ENCODE data around the gene ZFR. TPM values are rescaled to one million over a fixed set of nuclear protein-coding genes. Genes with fewer than 3 reads are reported as not detected.
A peak's percentile ranks its signal among the peaks of the same experiment; 100 is the strongest.

The ZFR gene
- total and polyA plus RNA-seq, 7 donors: 31.7 to 76.5 (median 67.2) TPM

GRCh38 chr5:32390819-32391591 lies 53.5 kb downstream of the ZFR start:
- Histone ChIP-seq H3K4me3 (no peak overlapping the region), H3K4me1 (no peaks in the 10 kb centered on the region), H3K27ac (peak overlapping the region; percentile 32), H3K36me3 (ENCODE audit: insufficient read depth in 1 of 2, low read depth in 1 of 2) (peaks cover 2 to 98% of the 10 kb centered on the region in 2 donors), H3K9me3 (no peaks in the 10 kb centered on the region), H3K27me3 (ENCODE audit: insufficient read depth in 3 of 3, low read length in 2 of 3) (no peaks in the 10 kb centered on the region)
- ATAC-seq (peak; percentile 62 to 90 (median 86)), DNase-seq (no peak)
- no peak for TF ChIP-seq CTCF (IDR thresholded peaks at IDR 0.05)
- 72 to 83% (median 74%) methylated on average over 10 of the region's 10 CpGs for WGBS, 3 donors
- intact Hi-C loops (cut with DNase I): loop anchor here in 1 of 2 donors (10.0 kb wide), 1 partner anchor 846 kb away; no protein-coding TSS in a partner anchor

- no peak for TF ChIP-seq CTCF (IDR thresholded peaks at IDR 0.05)
- 73 to 77% (median 73%) methylated on average over 6 of the region's 6 CpGs for WGBS, 3 donors
- Histone ChIP-seq H3K4me1 (no peaks in the 10 kb centered on the region), H3K9me3 (no peaks in the 10 kb centered on the region), H3K4me3 (no peak overlapping the region), H3K27me3 (ENCODE audit: insufficient read depth in 3 of 3, low read length in 2 of 3) (no peaks in the 10 kb centered on the region), H3K36me3 (ENCODE audit: insufficient read depth in 1 of 2, low read depth in 1 of 2) (peaks cover 2 to 98% of the 10 kb centered on the region in 2 donors), H3K27ac (no peak overlapping the region)
- intact Hi-C loops (cut with DNase I): no loop called here
- ATAC-seq: no peak
- DNase-seq: no peak
Measured at GRCh38 chr5:32388432-32389129, 56.0 kb downstream of the ZFR start.

- Histone ChIP-seq H3K36me3 (ENCODE audit: insufficient read depth in 1 of 2, low read depth in 1 of 2) (peaks cover 4 to 98% of the 10 kb centered on the region in 2 donors), H3K27ac (no peak overlapping the region), H3K4me1 (no peaks in the 10 kb centered on the region), H3K9me3 (no peaks in the 10 kb centered on the region), H3K4me3 (no peak overlapping the region), H3K27me3 (ENCODE audit: insufficient read depth in 3 of 3, low read length in 2 of 3) (no peaks in the 10 kb centered on the region)
- DNase-seq (no peak), ATAC-seq (no peak)
- TF ChIP-seq CTCF (IDR thresholded peaks at IDR 0.05): no peak
- intact Hi-C loops (cut with DNase I): no loop called here
Measured at GRCh38 chr5:32387841-32388240, 56.7 kb downstream of the ZFR start.

- H3K9me3 ChIP-seq: no peaks in the 10 kb centered on the region
- H3K36me3 ChIP-seq (ENCODE audit: insufficient read depth in 1 of 2, low read depth in 1 of 2): peaks cover 4 to 98% of the 10 kb centered on the region in 2 donors
- no peak for DNase-seq
- no peak for TF ChIP-seq CTCF (IDR thresholded peaks at IDR 0.05)
- intact Hi-C loops (cut with DNase I): no loop called here
- no peaks in the 10 kb centered on the region for H3K27me3 ChIP-seq (ENCODE audit: insufficient read depth in 3 of 3, low read length in 2 of 3)
- H3K27ac ChIP-seq: no peak overlapping the region
- no peak overlapping the region for H3K4me3 ChIP-seq
- ATAC-seq: no peak
- no peaks in the 10 kb centered on the region for H3K4me1 ChIP-seq
- 66 to 72% (median 66%) methylated on average over 3 of the region's 3 CpGs for WGBS, 3 donors
Measured at GRCh38 chr5:32387211-32387610, 57.3 kb downstream of the ZFR start.

All from psoas muscle (tissue), 8 donors.